Measurements from ENCODE around the gene AIP.

AIP gene

GRCh38 chr11:67493548-67494370, 10.9 kb downstream of the AIP start:
- no peak for DNase-seq (ENCODE audit: low spot score)

GRCh38 chr11:67494371-67495233, 11.8 kb downstream of the AIP start:
- no peak for DNase-seq (ENCODE audit: low spot score)

GRCh38 chr11:67495234-67496005, 12.6 kb downstream of the AIP start:
- DNase-seq (ENCODE audit: low spot score), result no peak

GRCh38 chr11:67496113-67496512, 13.3 kb downstream of the AIP start:
- no peak for DNase-seq (ENCODE audit: low spot score)

- DNase-seq (ENCODE audit: low spot score), result no peak
Observed at GRCh38 chr11:67497656-67498291, 14.9 kb downstream of the AIP start.

GRCh38 chr11:67498544-67498972, 15.7 kb downstream of the AIP start:
- no peak for DNase-seq (ENCODE audit: low spot score)

GRCh38 chr11:67499808-67500483, 17.1 kb downstream of the AIP start:
- DNase-seq (ENCODE audit: low spot score), result no peak

- DNase-seq (ENCODE audit: low spot score), result no peak
Observed at GRCh38 chr11:67500484-67500821, 17.6 kb downstream of the AIP start.

- no peak for DNase-seq (ENCODE audit: low spot score)
Observed at GRCh38 chr11:67500831-67501715, 18.2 kb downstream of the AIP start.

- no peak for DNase-seq (ENCODE audit: low spot score)
Observed at GRCh38 chr11:67501854-67502253, 19.0 kb downstream of the AIP start.

- DNase-seq (ENCODE audit: low spot score), result no peak
Observed at GRCh38 chr11:67502328-67502979, 19.6 kb downstream of the AIP start.

- DNase-seq (ENCODE audit: low spot score), result no peak
Observed at GRCh38 chr11:67503119-67504004, 20.5 kb downstream of the AIP start.

- no peak for DNase-seq (ENCODE audit: low spot score)
Observed at GRCh38 chr11:67504005-67504949, 21.5 kb downstream of the AIP start.

GRCh38 chr11:67504950-67505581, 22.2 kb downstream of the AIP start, which contains the start of gene PITPNM1:
Gene PITPNM1, minus strand, starts transcription at chr11:67505363. Its CDS starts 1,183 bp downstream, at chr11:67504180.
- peak; percentile 80 for DNase-seq (ENCODE audit: low spot score)

GRCh38 chr11:67505605-67506396, 23.0 kb downstream of the AIP start:
- DNase-seq (ENCODE audit: low spot score), result peak; percentile 94

GRCh38 chr11:67506426-67507051, 23.7 kb downstream of the AIP start:
- no peak for DNase-seq (ENCODE audit: low spot score)

Data from activated CD4-positive, alpha-beta T cell treated with anti-CD3 and anti-CD28 coated beads, Interleukin-2, Interleukin-4, amounts not matched to agents 100 ng/mL and 50 ng/mL, durations not matched to agents 16 hours and 8 hours (primary cell).